HepG2 (cell line): ENCODE results near the gene HLF. TPM values are rescaled to one million over a fixed set of nuclear protein-coding genes. Genes with fewer than 3 reads are reported as not detected.

Source experiments
- CHCHD3 ChIP-seq: sonication (generic); formaldehyde crosslinking; IDR thresholded peaks from 2 replicates; pipeline ENCODE4 v1.8.0; 2022; ENCODE audit warnings: mild to moderate bottlenecking, missing genetic modification reagents, moderate library complexity
- CSRNP1 ChIP-seq: sonication (generic); formaldehyde crosslinking; IDR thresholded peaks from 2 replicates; pipeline ENCODE4 v1.8.1; 2023; ENCODE audit warnings: mild to moderate bottlenecking, missing genetic modification reagents
- DNMT1 ChIP-seq: sonication (generic); formaldehyde crosslinking; IDR thresholded peaks from 2 replicates; pipeline ENCODE4 v1.5.1; 2020; ENCODE audit warnings: mild to moderate bottlenecking, missing genetic modification reagents
- EEA1 ChIP-seq: sonication (generic); formaldehyde crosslinking; IDR thresholded peaks from 2 replicates; pipeline ENCODE4 v1.5.1; 2020; ENCODE audit warnings: mild to moderate bottlenecking, missing genetic modification reagents, borderline replicate concordance
- HNF4A ChIP-seq: sonication (generic); formaldehyde crosslinking; IDR thresholded peaks from 2 replicates; pipeline ENCODE4 v1.4.0; 2020; ENCODE audit warnings: missing genetic modification reagents
- PATZ1 ChIP-seq: sonication (generic); formaldehyde crosslinking; IDR thresholded peaks from 2 replicates; pipeline ENCODE4 v1.4.0; 2020; ENCODE audit warnings: missing genetic modification reagents
- PHF21A ChIP-seq: sonication (generic); formaldehyde crosslinking; IDR thresholded peaks from 2 replicates; pipeline ENCODE4 v1.5.0; 2020; ENCODE audit warnings: mild to moderate bottlenecking, missing genetic modification reagents
- PITX1 ChIP-seq: sonication (generic); formaldehyde crosslinking; IDR thresholded peaks from 2 replicates; pipeline ENCODE4 v1.5.1; 2020; ENCODE audit warnings: mild to moderate bottlenecking, missing genetic modification reagents
- SIN3A ChIP-seq: IDR thresholded peaks from 2 replicates; pipeline ENCODE4 v1.6.1; 2011; ENCODE audit warnings: low read depth, mild to moderate bottlenecking, control low read depth, low read length, borderline replicate concordance
- TEF ChIP-seq: sonication (generic); formaldehyde crosslinking; IDR thresholded peaks from 2 replicates; pipeline ENCODE4 v1.5.0; 2020; ENCODE audit warnings: missing genetic modification reagents
- THAP8 ChIP-seq: sonication (generic); formaldehyde crosslinking; IDR thresholded peaks from 2 replicates; pipeline ENCODE4 v1.5.1; 2020; ENCODE audit warnings: missing genetic modification reagents, mild to moderate bottlenecking, borderline replicate concordance
- ZBTB4 ChIP-seq: sonication (generic); formaldehyde crosslinking; IDR thresholded peaks from 2 replicates; pipeline ENCODE4 v1.4.0; 2020; ENCODE audit warnings: missing genetic modification reagents, mild to moderate bottlenecking, borderline replicate concordance
- ZFP36L1 ChIP-seq: sonication (generic); formaldehyde crosslinking; IDR thresholded peaks from 2 replicates; pipeline ENCODE4 v1.8.0; 2022; ENCODE audit warnings: mild to moderate bottlenecking, missing genetic modification reagents, moderate library complexity
- ZNF230 ChIP-seq: sonication (generic); formaldehyde crosslinking; IDR thresholded peaks from 2 replicates; pipeline ENCODE4 v1.4.0; 2020; ENCODE audit warnings: mild to moderate bottlenecking, missing genetic modification reagents
- ZNF263 ChIP-seq: sonication (generic); formaldehyde crosslinking; IDR thresholded peaks from 2 replicates; pipeline ENCODE4 v1.4.0; 2020; ENCODE audit warnings: missing genetic modification reagents
- ZNF552 ChIP-seq: sonication (generic); formaldehyde crosslinking; IDR thresholded peaks from 2 replicates; pipeline ENCODE4 v1.9.0; 2022; ENCODE audit warnings: missing genetic modification reagents, mild to moderate bottlenecking, borderline replicate concordance
- ZNF713 ChIP-seq: sonication (generic); formaldehyde crosslinking; IDR thresholded peaks from 2 replicates; pipeline ENCODE4 v1.4.0; 2020; ENCODE audit warnings: mild to moderate bottlenecking, missing genetic modification reagents
- ZUFSP ChIP-seq: sonication (generic); formaldehyde crosslinking; IDR thresholded peaks from 2 replicates; pipeline ENCODE4 v1.9.0; 2021; ENCODE audit warnings: missing genetic modification reagents, mild to moderate bottlenecking, borderline replicate concordance
- polyA plus RNA-seq, 8 experiments: library from polyadenylated mRNA; depleted of rRNA in 3 of 8; stranded (reverse) in 7 of 8; unstranded in 1 of 8; fragments of >200 nt; fragmentation: Illumina TruSeq in 4 of 8; extraction: Trizol in 4 of 8; gene quantifications; 2 replicates each; pipeline versions ENCODE4 v1.2.1 to v1.2.3, GENCODE V29; 2011 to 2016; ENCODE audit warnings: low read depth in 4 of 8, missing spikeins in 1 of 8, mixed read lengths in 1 of 8; ENCODE audit not compliant: insufficient read depth in 1 of 8
- total RNA-seq, 5 experiments: library from RNA; depleted of rRNA; stranded (reverse); fragments of >200 nt; fragmentation: Illumina TruSeq; extraction: Trizol; gene quantifications; 2 replicates each; pipeline ENCODE4 v1.2.3, GENCODE V29; 2016; ENCODE audit warnings: low read depth in 1 of 5

Gene HLF
- total and polyA plus RNA-seq, 2 of the 13 experiments (the other 11 are each of a cell fraction or from before 2014, with no cell fraction given) = 202 to 346 TPM

- peak; percentile 95 for TF ChIP-seq HNF4A
- no peak for TF ChIP-seq EEA1
- TF ChIP-seq ZNF713 (CRISPR knock-in tag) = no peak
- peak; percentile 89; the same call in 1 of the 2 replicates for TF ChIP-seq CSRNP1 (CRISPR knock-in tag)
- no peak for TF ChIP-seq ZNF230 (CRISPR knock-in tag)
- no peak for TF ChIP-seq ZUFSP (CRISPR knock-in tag)
- TF ChIP-seq ZFP36L1 (CRISPR knock-in tag) = peak; percentile 18; the same call in 1 of the 2 replicates
- no peak for TF ChIP-seq THAP8 (CRISPR knock-in tag)
- no peak for TF ChIP-seq CHCHD3 (CRISPR knock-in tag)
- peak; percentile 97 for TF ChIP-seq PITX1 (CRISPR knock-in tag)
- peak; percentile 91 for TF ChIP-seq PHF21A (CRISPR knock-in tag)
- peak; percentile 99 for TF ChIP-seq PATZ1 (CRISPR knock-in tag)
- 0 out of 2 replicates have a peak, but pooled peaks have one; percentile 76 for TF ChIP-seq TEF (CRISPR knock-in tag)
- TF ChIP-seq ZBTB4 (CRISPR knock-in tag) = no peak
- TF ChIP-seq ZNF552 (CRISPR knock-in tag) = peak; percentile 88; the same call in 1 of the 2 replicates
- no peak for TF ChIP-seq ZNF263 (CRISPR knock-in tag)
- TF ChIP-seq DNMT1 (CRISPR knock-in tag) = no peak
- TF ChIP-seq SIN3A = peak; percentile 67; the same call in 1 of the 2 replicates
Observed at GRCh38 chr17:55286681-55287589, 22.2 kb downstream of the HLF start (continued).
